ENCODE results near the gene SRGAP2. TPM values are rescaled to one million over a fixed set of nuclear protein-coding genes. Genes with fewer than 3 reads are reported as not detected.
"Not testable (repeated sequence)": the region's sequence is repeated elsewhere in the genome, so short reads cannot be mapped to it uniquely, and the experiment has no call there.

The SRGAP2 gene
- polyA plus RNA-seq, 3 donors, result 50.9 to 69.4 (median 56.5) TPM

GRCh38 chr1:206232970-206233645 is 29.8 kb downstream of the SRGAP2 start:
- DNase-seq (ENCODE audit: extremely low read depth in 1 of 11, low read depth in 9 of 11, low spot score in 4 of 11), result not testable (repeated sequence)

- DNase-seq (ENCODE audit: extremely low read depth in 1 of 11, low read depth in 9 of 11, low spot score in 4 of 11), result not testable (repeated sequence)
Measured at GRCh38 chr1:206234189-206234916, 31.0 kb downstream of the SRGAP2 start.

- not testable (repeated sequence) for DNase-seq (ENCODE audit: extremely low read depth in 1 of 11, low read depth in 9 of 11, low spot score in 4 of 11)
Measured at GRCh38 chr1:206235190-206235589, 31.8 kb downstream of the SRGAP2 start.

- DNase-seq (ENCODE audit: extremely low read depth in 1 of 11, low read depth in 9 of 11, low spot score in 4 of 11), result not testable (repeated sequence)
Measured at GRCh38 chr1:206240288-206240687, 36.9 kb downstream of the SRGAP2 start.

- DNase-seq (ENCODE audit: extremely low read depth in 1 of 11, low read depth in 9 of 11, low spot score in 4 of 11), result not testable (repeated sequence)
Measured at GRCh38 chr1:206243335-206243734, 40.0 kb downstream of the SRGAP2 start.

- not testable (repeated sequence) for DNase-seq (ENCODE audit: extremely low read depth in 1 of 11, low read depth in 9 of 11, low spot score in 4 of 11)
Measured at GRCh38 chr1:206245479-206245878, 42.1 kb downstream of the SRGAP2 start.

DNA sequence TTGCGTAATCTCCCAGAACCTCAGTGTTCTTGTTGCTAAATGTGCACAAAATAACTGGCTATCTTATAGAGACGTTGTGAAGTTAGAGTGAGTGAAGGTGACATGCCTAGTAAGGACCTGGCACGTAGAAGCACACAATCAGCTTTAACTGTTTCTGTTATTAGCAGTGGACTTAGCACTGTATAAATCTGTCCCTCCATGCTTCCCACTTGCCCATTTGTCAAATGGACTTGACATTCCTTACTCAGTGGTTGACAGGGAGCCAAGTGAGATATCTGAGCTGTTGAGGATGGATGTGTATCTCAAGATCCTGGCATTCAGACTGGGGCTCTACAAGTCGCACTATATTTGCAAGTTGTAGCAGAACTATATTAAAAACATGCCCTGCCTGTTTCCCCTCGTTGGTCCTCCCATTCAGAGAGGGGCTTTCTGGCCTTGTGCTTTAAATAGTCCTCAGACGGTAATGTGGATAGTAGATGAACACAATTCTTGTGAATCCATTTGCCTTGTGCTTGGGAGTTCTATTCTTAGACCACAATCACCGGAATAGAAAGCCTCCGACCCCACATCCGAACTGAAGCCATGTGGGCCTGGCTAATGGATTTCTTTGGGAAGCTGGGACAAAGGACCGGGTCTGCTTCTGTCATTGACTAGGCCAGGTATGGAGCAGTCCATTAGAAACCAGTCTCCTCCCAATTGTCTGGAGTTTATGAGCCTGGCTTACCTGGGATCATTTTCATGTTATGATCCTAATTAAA is 43.0 kb downstream of the SRGAP2 start:
- not testable (repeated sequence) for DNase-seq (ENCODE audit: extremely low read depth in 1 of 11, low read depth in 9 of 11, low spot score in 4 of 11)

GRCh38 chr1:206250953-206251681 is 47.8 kb downstream of the SRGAP2 start:
- DNase-seq (ENCODE audit: extremely low read depth in 1 of 11, low read depth in 9 of 11, low spot score in 4 of 11), result not testable (repeated sequence)

- not testable (repeated sequence) for DNase-seq (ENCODE audit: extremely low read depth in 1 of 11, low read depth in 9 of 11, low spot score in 4 of 11)
Measured at GRCh38 chr1:206252680-206253335, 49.5 kb downstream of the SRGAP2 start.

Other genes starting within 250 kb of the SRGAP2 start
- 1 to 10 TPM; 2.2 to 3.2 (median 3.1) TPM for gene RAB7B, start 200.1 kb upstream of the SRGAP2 start, polyA plus RNA-seq (ENCODE audit: insufficient read length in 3 of 3)
- under 1 TPM; 0.10 to 0.23 (median 0.22) TPM for gene CTSE, start 179.6 kb upstream of the SRGAP2 start, polyA plus RNA-seq (ENCODE audit: insufficient read length in 3 of 3)
- gene RHEX, start 150.4 kb upstream of the SRGAP2 start, polyA plus RNA-seq (ENCODE audit: insufficient read length in 3 of 3), result 1 to 10 TPM; 2.9 to 4.5 (median 3.3) TPM
- under 1 TPM; 0.79 to 0.95 (median 0.85) TPM for gene AVPR1B, start 86.2 kb upstream of the SRGAP2 start, polyA plus RNA-seq (ENCODE audit: insufficient read length in 3 of 3)
- 1 to 10 TPM; 4.6 to 6.2 (median 5.0) TPM for gene FAM72A, start 702 bp upstream of the SRGAP2 start, polyA plus RNA-seq (ENCODE audit: insufficient read length in 3 of 3)

All from renal cortex interstitium (tissue), 11 donors.